Activated naive CD4-positive, alpha-beta T cell treated with anti-CD3 and anti-CD28 coated beads, Interleukin-2, amount 10 ng/mL, durations not matched to agents 7 days and 5 days (primary cell): ENCODE measurements around the gene GBE1.

Experiments
- CTCF ChIA-PET: fragments of 350-600 bp; sonication (Branson Sonifier 250); formaldehyde crosslinking; loops from one replicate; lab custom pipeline; 2021; ENCODE audit warnings: antibody characterized with exemption; lab: Charles Lee
- DNase-seq: peaks from one replicate; pipeline ENCODE4 v3.0.0-alpha.2; 2020
- H3K27ac Mint-ChIP-seq: one replicate; pipeline ENCODE4 v1.8.0; 2021; ENCODE audit warnings: mild to moderate bottlenecking, moderate library complexity, mixed read lengths
- H3K27me3 Mint-ChIP-seq: one replicate; pipeline ENCODE4 v1.8.0; 2021; ENCODE audit warnings: mild to moderate bottlenecking, mixed read lengths
- H3K36me3 Mint-ChIP-seq: one replicate; pipeline ENCODE4 v1.8.0; 2021; ENCODE audit warnings: mixed read lengths
- H3K4me1 Mint-ChIP-seq: one replicate; pipeline ENCODE4 v1.8.0; 2021; ENCODE audit warnings: mixed read lengths
- H3K4me3 Mint-ChIP-seq: one replicate; pipeline ENCODE4 v1.8.0; 2021; ENCODE audit warnings: mild to moderate bottlenecking, moderate library complexity, mixed read lengths
- H3K9me3 Mint-ChIP-seq: one replicate; pipeline ENCODE4 v1.8.0; 2021; ENCODE audit warnings: mixed read lengths

Gene GBE1

DNA sequence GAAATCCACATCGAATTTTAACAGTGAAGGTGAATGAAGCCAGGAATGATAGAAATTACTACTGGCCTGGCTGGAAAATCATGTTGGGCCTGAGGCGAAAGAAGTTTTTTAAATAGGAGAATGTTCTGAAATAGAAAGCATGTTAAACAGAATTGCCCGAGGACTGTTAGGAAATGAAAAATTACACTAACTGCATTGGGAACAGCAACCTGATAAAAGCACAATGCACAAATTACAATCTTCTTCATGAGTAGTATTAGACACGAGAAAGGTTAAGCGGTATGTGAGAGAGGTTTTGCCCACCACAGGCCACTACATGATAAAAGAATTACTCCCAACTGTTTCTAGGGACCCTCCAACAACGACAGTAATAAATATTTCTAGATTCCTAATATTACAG lies 18.9 kb downstream of the GBE1 start:
- DNase-seq = no peak
- CTCF ChIA-PET = no interaction called here
- no peaks in the 10 kb centered on the region for H3K4me1 Mint-ChIP-seq
- H3K27ac Mint-ChIP-seq = no peak overlapping the region
- peaks cover 5% of the 10 kb centered on the region for H3K36me3 Mint-ChIP-seq
- H3K9me3 Mint-ChIP-seq = no peaks in the 10 kb centered on the region
- H3K4me3 Mint-ChIP-seq = no peak overlapping the region
- no peaks in the 10 kb centered on the region for H3K27me3 Mint-ChIP-seq

DNA sequence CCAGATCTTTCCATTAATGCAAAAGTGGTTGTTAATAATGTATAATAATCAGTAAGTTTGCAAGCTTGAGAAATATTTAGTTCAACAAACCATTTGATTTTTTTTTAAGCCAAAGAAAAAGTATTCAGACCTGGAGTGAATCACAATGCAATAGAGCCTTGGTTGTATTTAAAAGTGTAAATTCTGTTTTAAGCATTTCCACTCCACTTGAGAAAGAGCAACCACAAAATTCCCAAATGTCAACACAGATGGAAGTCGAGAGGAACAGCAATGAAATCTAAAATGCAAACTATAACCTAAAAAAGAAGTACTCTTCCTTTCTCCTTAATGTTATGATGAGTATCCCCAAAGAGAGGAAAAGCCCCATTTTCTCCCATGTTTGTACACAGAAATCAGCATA lies 20.2 kb downstream of the GBE1 start:
- H3K36me3 Mint-ChIP-seq = peaks cover 3% of the 10 kb centered on the region
- no peak for DNase-seq
- H3K4me1 Mint-ChIP-seq = no peaks in the 10 kb centered on the region
- no peaks in the 10 kb centered on the region for H3K27me3 Mint-ChIP-seq
- H3K9me3 Mint-ChIP-seq = no peaks in the 10 kb centered on the region
- H3K4me3 Mint-ChIP-seq = no peak overlapping the region
- CTCF ChIA-PET = no interaction called here
- H3K27ac Mint-ChIP-seq = no peak overlapping the region

DNA sequence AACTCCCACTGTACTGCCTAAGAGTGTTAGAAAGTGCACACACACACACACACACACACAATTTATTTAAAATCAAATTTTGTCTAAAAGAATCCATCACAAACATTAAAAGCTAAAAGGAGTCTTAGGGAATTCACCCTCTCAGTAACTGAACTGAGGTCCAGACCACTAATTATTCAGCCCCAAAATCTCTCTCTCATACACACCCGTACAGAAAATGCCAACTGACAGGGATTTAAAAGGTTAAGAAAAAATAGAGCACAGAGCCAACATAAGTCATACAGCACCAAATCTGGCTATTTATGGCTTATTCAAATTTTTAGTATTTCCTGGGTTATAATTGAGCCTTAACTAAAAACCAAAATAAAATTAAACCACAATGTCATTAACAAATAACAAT lies 20.7 kb downstream of the GBE1 start:
- H3K9me3 Mint-ChIP-seq = no peaks in the 10 kb centered on the region
- CTCF ChIA-PET = no interaction called here
- H3K27me3 Mint-ChIP-seq = no peaks in the 10 kb centered on the region
- no peak overlapping the region for H3K4me3 Mint-ChIP-seq
- H3K27ac Mint-ChIP-seq = no peak overlapping the region
- no peak for DNase-seq
- H3K4me1 Mint-ChIP-seq = no peaks in the 10 kb centered on the region
- H3K36me3 Mint-ChIP-seq = peaks cover 3% of the 10 kb centered on the region

DNA sequence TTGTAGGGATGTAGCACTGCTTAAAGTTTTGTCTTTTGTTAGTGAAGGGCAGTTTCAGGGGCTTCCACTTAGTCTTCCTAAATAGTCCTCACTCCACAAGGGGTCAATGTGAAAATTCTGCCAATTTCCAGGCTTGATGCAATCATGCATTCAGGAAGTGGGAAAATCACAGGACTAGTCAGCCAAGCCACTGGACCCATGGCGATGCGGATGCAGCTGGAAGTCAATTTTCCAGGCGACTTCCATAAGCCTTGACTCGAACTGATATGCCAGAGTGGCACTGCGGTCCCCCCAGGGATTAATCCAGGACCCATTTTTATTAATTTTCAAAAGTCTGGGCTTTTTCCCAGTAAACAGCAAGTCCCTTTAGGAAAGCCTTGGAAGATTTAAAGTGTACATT lies 26.1 kb downstream of the GBE1 start:
- no peaks in the 10 kb centered on the region for H3K27me3 Mint-ChIP-seq
- peaks cover 3% of the 10 kb centered on the region for H3K36me3 Mint-ChIP-seq
- no peak overlapping the region for H3K27ac Mint-ChIP-seq
- CTCF ChIA-PET = no interaction called here
- H3K9me3 Mint-ChIP-seq = no peaks in the 10 kb centered on the region
- H3K4me1 Mint-ChIP-seq = no peaks in the 10 kb centered on the region
- H3K4me3 Mint-ChIP-seq = no peak overlapping the region
- DNase-seq = no peak

DNA sequence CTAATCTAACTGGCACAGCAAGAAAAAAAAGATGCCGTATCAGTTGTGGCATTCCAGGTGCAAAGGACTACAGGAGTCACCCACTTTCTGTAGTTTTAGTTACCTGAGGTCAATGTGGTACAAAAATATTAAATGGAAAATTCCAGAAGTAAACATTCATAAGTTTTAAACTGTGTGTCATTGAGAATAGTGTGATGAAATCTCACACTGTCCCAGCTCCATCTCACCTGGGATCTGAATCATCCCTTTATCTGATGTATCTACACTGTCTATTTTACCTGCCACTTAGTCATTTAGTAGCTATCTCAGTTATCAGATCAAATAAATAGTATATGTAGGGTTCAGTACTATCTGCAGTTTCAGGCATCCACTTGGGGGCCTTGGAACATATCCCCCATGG lies 26.7 kb downstream of the GBE1 start:
- H3K4me3 Mint-ChIP-seq = no peak overlapping the region
- no peak overlapping the region for H3K27ac Mint-ChIP-seq
- no peaks in the 10 kb centered on the region for H3K27me3 Mint-ChIP-seq
- CTCF ChIA-PET = no interaction called here
- no peak for DNase-seq
- H3K4me1 Mint-ChIP-seq = no peaks in the 10 kb centered on the region
- peaks cover 3% of the 10 kb centered on the region for H3K36me3 Mint-ChIP-seq
- no peaks in the 10 kb centered on the region for H3K9me3 Mint-ChIP-seq

DNA sequence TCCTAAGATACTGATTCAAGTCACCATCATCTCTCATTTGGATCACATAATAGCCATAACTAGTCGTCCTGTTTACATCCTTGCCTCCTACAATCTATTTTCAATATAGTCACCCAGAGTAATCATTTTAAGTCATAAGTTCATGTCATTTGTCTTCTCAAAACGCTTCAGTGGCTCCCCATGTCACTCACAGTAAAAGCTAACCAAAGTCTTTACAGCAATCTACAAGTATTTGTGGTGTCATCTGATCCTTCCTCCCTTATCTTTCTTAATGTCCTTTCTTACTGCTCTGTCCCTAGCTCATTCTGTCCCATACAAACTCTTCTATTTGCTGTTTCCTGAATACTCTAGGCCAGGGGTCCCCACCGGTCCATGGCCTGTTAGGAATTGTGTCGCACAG lies 28.8 kb downstream of the GBE1 start:
- CTCF ChIA-PET = no interaction called here
- Mint-ChIP-seq H3K36me3 (no peaks in the 10 kb centered on the region), H3K27ac (no peak overlapping the region), H3K27me3 (no peaks in the 10 kb centered on the region), H3K4me1 (no peaks in the 10 kb centered on the region), H3K9me3 (no peaks in the 10 kb centered on the region), H3K4me3 (no peak overlapping the region)
- no peak for DNase-seq

DNA sequence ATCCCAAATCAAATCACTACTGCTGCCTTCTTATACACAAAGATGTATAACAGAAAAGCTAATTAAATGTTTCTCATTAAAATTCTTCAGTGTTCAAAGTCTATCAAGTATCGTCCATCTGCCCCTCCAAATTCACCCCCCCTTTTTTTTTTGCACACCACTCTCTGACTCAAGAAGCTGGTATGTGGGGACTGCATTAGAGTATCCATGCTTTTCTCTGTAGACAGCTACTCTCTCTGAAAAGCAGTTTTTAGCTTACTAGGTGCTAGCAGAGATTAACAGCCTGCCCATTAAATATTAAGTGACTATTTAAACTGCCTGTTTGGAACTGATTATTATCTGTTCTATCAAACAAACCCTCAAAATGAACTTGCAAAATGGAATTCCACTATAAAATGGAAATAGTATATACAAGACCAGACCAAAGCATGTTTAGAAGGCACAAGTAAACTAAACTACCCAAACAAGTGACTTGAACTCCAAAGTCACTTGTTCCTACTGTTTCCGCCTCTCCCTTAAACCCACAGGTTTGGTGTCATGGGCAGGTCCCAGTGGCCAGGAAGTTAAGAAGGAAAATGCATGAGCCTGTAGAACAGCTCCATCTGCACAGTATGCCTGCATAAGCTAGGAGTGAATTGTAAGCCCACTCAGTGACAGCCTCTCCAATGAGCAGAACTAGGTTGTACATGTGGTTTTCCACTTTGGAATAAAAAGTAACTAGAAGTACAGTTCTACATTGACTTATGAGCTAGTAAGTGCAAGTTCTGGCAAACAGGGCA lies 32.5 kb downstream of the GBE1 start:
- Mint-ChIP-seq H3K27me3 (no peaks in the 10 kb centered on the region), H3K36me3 (peaks cover 2% of the 10 kb centered on the region), H3K27ac (no peak overlapping the region), H3K4me3 (no peak overlapping the region), H3K4me1 (peaks cover 2% of the 10 kb centered on the region), H3K9me3 (no peaks in the 10 kb centered on the region)
- DNase-seq = no peak
- CTCF ChIA-PET = no interaction called here

DNA sequence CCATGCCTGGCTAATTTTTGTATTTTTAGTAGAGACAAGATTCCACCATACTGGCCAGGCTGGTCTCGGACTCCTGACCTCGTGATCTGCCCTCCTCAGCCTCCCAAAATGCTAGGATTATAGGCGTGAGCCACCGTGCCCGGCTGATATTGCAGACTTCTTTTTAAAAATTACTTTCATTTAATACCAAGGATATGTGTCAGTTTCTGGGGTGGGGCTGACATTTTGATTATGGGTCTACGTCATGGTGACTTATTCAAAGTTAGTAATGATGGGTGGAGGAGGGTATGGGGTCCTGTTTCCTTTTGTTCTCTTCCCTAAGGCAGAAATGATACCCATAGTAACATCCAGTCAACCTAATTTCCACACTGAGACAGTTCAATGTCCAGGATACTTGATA lies 34.7 kb downstream of the GBE1 start:
- H3K36me3 Mint-ChIP-seq = peaks cover 2% of the 10 kb centered on the region
- CTCF ChIA-PET = no interaction called here
- H3K9me3 Mint-ChIP-seq = no peaks in the 10 kb centered on the region
- H3K4me1 Mint-ChIP-seq = peaks cover 2% of the 10 kb centered on the region
- H3K27me3 Mint-ChIP-seq = no peaks in the 10 kb centered on the region
- no peak overlapping the region for H3K27ac Mint-ChIP-seq
- DNase-seq = no peak
- no peak overlapping the region for H3K4me3 Mint-ChIP-seq

DNA sequence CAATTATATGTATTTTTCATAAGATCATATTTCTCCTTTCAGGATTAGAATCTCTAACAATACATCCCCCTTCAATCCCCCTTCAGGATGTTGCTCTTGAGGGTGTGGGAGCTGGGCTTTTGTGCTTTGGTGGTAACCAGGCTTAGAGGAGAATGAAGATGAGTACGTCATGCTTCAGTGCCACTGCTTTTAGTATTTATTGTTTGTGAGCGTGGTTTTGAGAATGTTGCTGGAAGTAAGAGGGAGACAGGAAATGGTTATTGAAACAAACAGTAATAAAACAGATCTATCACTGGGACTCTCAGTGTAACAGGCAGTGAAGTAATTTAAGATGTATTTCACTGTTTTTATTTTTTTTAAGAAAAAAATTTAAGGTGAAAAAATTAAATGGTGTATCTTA lies 35.3 kb downstream of the GBE1 start:
- Mint-ChIP-seq H3K36me3 (peaks cover 2% of the 10 kb centered on the region), H3K4me3 (no peak overlapping the region), H3K9me3 (no peaks in the 10 kb centered on the region), H3K27ac (no peak overlapping the region), H3K27me3 (no peaks in the 10 kb centered on the region), H3K4me1 (peaks cover 2% of the 10 kb centered on the region)
- CTCF ChIA-PET = no interaction called here
- no peak for DNase-seq

DNA sequence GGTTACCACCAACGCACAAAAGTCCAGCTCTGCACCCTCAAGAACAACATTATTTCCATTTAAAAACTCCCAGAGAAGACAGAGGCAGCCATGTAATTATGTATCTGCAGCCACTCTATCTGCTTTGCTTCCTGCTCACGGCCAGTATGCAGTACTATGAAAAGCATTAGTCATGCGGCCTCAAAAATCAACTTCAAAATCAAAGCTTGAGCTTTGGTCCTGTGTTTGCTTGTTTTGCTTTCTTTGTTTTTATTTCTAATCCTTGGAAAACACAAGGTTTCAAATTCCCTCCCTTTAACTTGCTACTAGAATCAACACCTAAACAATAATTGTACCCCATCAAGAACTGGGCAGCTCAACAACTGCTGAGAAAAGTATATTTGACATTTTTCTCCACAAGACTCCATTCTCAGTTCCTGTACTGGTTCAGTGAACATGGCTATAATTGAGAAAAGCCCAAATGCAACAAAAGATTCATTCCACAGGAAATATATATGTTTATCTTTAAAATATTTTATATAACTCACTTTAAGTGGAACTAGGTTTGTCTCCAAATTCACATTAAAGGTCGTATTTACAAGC lies 37.6 kb downstream of the GBE1 start:
- H3K4me1 Mint-ChIP-seq = peaks cover 2% of the 10 kb centered on the region
- CTCF ChIA-PET = no interaction called here

DNA sequence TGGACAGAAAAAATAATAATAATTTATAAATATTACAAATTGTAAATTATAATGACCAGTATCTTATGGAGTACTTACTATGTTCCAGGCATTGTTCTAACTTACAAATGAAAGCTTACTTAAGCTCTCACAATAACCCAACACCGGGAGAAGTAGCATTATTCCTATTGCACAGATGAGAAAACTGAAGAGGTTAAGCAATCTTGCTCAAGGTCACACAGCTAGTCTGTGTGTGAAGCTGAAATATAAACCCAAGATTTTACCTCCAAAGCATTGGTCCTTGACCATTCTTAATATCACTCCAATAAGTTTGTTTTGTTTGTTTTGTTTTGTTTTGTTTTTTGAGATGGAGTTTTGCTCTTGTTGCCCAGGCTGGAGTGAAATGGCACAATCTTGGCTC lies 43.1 kb downstream of the GBE1 start:
- no peaks in the 10 kb centered on the region for H3K4me1 Mint-ChIP-seq
- no peak overlapping the region for H3K4me3 Mint-ChIP-seq
- no peaks in the 10 kb centered on the region for H3K36me3 Mint-ChIP-seq
- CTCF ChIA-PET = no interaction called here
- H3K9me3 Mint-ChIP-seq = no peaks in the 10 kb centered on the region
- no peak for DNase-seq
- no peak overlapping the region for H3K27ac Mint-ChIP-seq
- H3K27me3 Mint-ChIP-seq = no peaks in the 10 kb centered on the region

More for the DNA sequence above, 37.6 kb downstream of the GBE1 start:
- H3K27me3 Mint-ChIP-seq = no peaks in the 10 kb centered on the region
- H3K9me3 Mint-ChIP-seq = no peaks in the 10 kb centered on the region
- no peak overlapping the region for H3K27ac Mint-ChIP-seq
- no peak overlapping the region for H3K4me3 Mint-ChIP-seq
- DNase-seq = no peak
- peaks cover 2% of the 10 kb centered on the region for H3K36me3 Mint-ChIP-seq

DNA sequence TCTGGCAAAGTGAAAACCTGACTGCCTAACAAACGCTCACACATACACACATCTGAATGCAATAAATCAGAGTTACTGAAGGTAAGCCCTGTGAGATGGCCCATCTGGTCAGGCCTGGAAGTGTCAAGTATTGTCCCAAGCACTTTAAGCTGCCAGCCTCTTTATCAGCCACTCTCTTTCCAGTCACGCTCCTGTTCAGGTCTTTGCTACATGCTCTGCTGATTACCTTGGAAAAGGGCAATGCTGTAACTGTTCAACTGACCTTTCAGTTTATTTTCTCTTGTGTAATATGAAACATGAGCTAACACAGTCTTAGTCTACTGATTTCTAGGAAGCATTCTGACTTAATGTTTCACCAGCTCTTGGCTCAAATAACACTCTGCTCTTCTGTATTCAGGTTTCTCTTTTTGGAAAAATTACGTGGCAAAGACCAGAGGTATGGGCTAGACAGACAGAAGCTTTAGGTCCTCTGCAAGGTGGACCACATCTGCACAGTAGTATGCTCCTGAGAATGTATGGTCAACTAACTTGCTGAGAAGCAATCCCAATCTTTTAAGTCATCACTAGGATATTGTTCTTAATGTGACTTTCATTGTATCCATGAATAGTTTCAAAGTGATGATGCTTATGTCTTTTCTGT lies 44.5 kb downstream of the GBE1 start:
- no peaks in the 10 kb centered on the region for H3K4me1 Mint-ChIP-seq
- no peaks in the 10 kb centered on the region for H3K27me3 Mint-ChIP-seq
- H3K4me3 Mint-ChIP-seq = no peak overlapping the region
- no peaks in the 10 kb centered on the region for H3K9me3 Mint-ChIP-seq
- CTCF ChIA-PET = no interaction called here
- no peak for DNase-seq
- no peak overlapping the region for H3K27ac Mint-ChIP-seq
- no peaks in the 10 kb centered on the region for H3K36me3 Mint-ChIP-seq

DNA sequence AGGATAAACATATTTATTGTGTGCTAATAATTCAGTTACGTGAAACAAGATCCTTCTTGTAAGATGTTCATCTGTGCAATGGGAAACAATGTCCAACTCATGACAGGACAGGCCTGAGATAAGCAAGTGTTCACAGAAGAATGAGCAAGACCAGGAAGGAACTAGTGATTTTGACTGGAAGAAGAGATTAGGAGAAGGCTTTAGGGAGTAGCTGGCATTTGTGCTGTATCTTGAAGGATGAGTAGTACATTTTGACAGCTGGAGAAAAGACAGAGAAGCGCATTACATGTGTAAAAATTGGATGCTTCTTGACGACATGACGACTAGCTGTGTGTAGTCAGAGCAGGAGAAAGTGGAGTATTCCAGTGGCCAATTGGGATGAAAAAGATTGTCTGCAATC lies 48.4 kb downstream of the GBE1 start:
- H3K36me3 Mint-ChIP-seq = no peaks in the 10 kb centered on the region
- no peak overlapping the region for H3K4me3 Mint-ChIP-seq
- H3K27ac Mint-ChIP-seq = no peak overlapping the region
- no peaks in the 10 kb centered on the region for H3K9me3 Mint-ChIP-seq
- H3K4me1 Mint-ChIP-seq = no peaks in the 10 kb centered on the region
- DNase-seq = no peak
- H3K27me3 Mint-ChIP-seq = no peaks in the 10 kb centered on the region
- CTCF ChIA-PET = no interaction called here

DNA sequence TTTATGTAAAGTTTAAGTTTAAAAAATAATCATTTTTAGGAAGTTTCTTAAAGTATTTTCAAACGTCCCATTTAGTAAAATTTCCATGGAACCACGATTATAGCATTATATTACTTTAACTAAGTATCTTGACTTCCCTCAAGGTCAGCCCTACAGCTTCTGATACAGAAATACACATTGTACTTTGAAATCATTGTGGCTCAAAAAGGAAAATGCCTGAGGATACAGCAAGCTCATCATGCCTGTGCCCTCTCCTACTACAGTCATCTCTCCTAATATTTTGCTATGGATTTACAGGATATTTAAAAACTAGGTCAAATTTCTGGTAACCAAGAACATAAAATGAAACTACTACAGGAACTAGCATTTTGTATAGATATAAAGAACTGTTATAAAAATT lies 51.8 kb downstream of the GBE1 start:
- H3K4me1 Mint-ChIP-seq = no peaks in the 10 kb centered on the region
- H3K27me3 Mint-ChIP-seq = no peaks in the 10 kb centered on the region
- H3K27ac Mint-ChIP-seq = no peak overlapping the region

DNA sequence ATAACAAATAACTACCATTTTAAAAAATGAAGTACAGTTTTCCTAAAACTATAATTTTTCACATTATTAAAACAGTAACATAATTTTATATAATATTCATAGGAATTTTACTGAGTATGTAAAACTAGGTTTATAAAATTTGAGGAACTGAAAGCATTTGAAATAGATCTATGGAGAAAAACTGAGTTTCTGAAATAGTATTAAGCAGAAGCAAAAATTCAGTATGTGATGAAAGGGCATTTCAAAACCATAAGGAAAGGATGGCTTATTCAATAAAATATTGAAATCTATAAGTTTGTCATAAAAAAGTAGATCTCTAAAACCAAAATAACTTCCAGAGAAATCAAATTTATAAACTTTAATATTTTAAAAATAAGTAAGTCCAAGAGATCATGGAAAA lies 53.4 kb downstream of the GBE1 start:
- H3K27me3 Mint-ChIP-seq = no peaks in the 10 kb centered on the region
- CTCF ChIA-PET = no interaction called here
- H3K4me3 Mint-ChIP-seq = no peak overlapping the region
- no peak for DNase-seq
- H3K27ac Mint-ChIP-seq = no peak overlapping the region
- peaks cover 2% of the 10 kb centered on the region for H3K36me3 Mint-ChIP-seq
- H3K9me3 Mint-ChIP-seq = no peaks in the 10 kb centered on the region
- no peaks in the 10 kb centered on the region for H3K4me1 Mint-ChIP-seq

More for the DNA sequence above, 51.8 kb downstream of the GBE1 start:
- DNase-seq = no peak
- no peaks in the 10 kb centered on the region for H3K9me3 Mint-ChIP-seq
- CTCF ChIA-PET = no interaction called here
- no peak overlapping the region for H3K4me3 Mint-ChIP-seq
- peaks cover 2% of the 10 kb centered on the region for H3K36me3 Mint-ChIP-seq
